HEK293 (cell line): ENCODE measurements around the gene QPCT.

Experiments used
- CTCF ChIA-PET: fragments of 350-600 bp; formaldehyde crosslinking; extraction: SDS; loops from one replicate; lab custom pipeline; 2021; ENCODE audit warnings: antibody characterized with exemption; lab: Yijun Ruan, JAX
- POLR2A ChIA-PET: fragments of 300-600 bp; formaldehyde crosslinking; extraction: SDS; loops from one replicate; lab custom pipeline; 2020; ENCODE audit warnings: antibody characterized with exemption, inconsistent platforms; lab: Yijun Ruan, JAX
- H3K27ac ChIP-seq: fragments of 200-500 bp; sonication (Bioruptor generic); 2 replicates; pipeline ENCODE4 v1.5.1; 2014; ENCODE audit warnings: low read depth, low read length, control low read depth, inconsistent platforms; ENCODE audit errors: extremely low read depth
- H3K36me3 ChIP-seq, 2 experiments: fragments of 200-500 bp in 1 of 2; sonication (Bioruptor generic) in 1 of 2; 1 replicate in 1 of 2; 2 replicates in 1 of 2; pipeline ENCODE4 v1.5.1; 2014 to 2017; ENCODE audit warnings: inconsistent platforms in 2 of 2, low read length in 2 of 2; ENCODE audit not compliant: control insufficient read depth in 2 of 2, insufficient read depth in 1 of 2
- H3K4me1 ChIP-seq: fragments of 200-500 bp; sonication (Bioruptor generic); 2 replicates; pipeline ENCODE4 v1.5.1; 2014; ENCODE audit warnings: mild to moderate bottlenecking, low read length, inconsistent platforms; ENCODE audit not compliant: control insufficient read depth, insufficient read depth
- H3K4me3 ChIP-seq: 2 replicates; pipeline ENCODE4 v1.5.1; 2011; ENCODE audit warnings: low read depth, mild to moderate bottlenecking, control low read depth, low read length, moderate library complexity
- H3K9me3 ChIP-seq: fragments of 200-500 bp; sonication (Bioruptor generic); 2 replicates; pipeline ENCODE4 v1.5.1; 2014; ENCODE audit warnings: low read depth, low read length, inconsistent platforms; ENCODE audit not compliant: control insufficient read depth, insufficient read depth
- BCL11A ChIP-seq: fragments of 450-650 bp; formaldehyde crosslinking; IDR thresholded peaks from 2 replicates; pipeline ENCODE4 v1.5.1; 2016; ENCODE audit warnings: low read depth, missing biosample characterization, missing genetic modification characterization
- CTCF ChIP-seq: fragments of 450-650 bp; formaldehyde crosslinking; IDR thresholded peaks from 2 replicates; pipeline ENCODE4 v1.5.1; 2016; ENCODE audit warnings: missing biosample characterization, missing genetic modification characterization
- GLI2 ChIP-seq: fragments of 450-650 bp; formaldehyde crosslinking; IDR thresholded peaks from 2 replicates; pipeline ENCODE4; 2017; ENCODE audit warnings: missing biosample characterization, missing genetic modification characterization, low read depth, borderline replicate concordance
- GLI4 ChIP-seq: fragments of 450-650 bp; formaldehyde crosslinking; IDR thresholded peaks from 2 replicates; pipeline ENCODE4 v1.5.1; 2016; ENCODE audit warnings: missing biosample characterization, missing genetic modification characterization
- HOXC10 ChIP-seq: sonication (generic); formaldehyde crosslinking; IDR thresholded peaks from 2 replicates; pipeline ENCODE4 v1.8.1; 2023; ENCODE audit warnings: mild to moderate bottlenecking, missing genetic modification reagents
- TCF7L2 ChIP-seq: IDR thresholded peaks from 2 replicates; pipeline ENCODE4 v1.6.1; 2011; ENCODE audit warnings: low read depth, mild to moderate bottlenecking, inconsistent platforms, low read length, moderate library complexity, borderline replicate concordance
- ZBTB20 ChIP-seq: fragments of 450-650 bp; formaldehyde crosslinking; IDR thresholded peaks from 2 replicates; pipeline ENCODE4 v1.5.1; 2016; ENCODE audit warnings: missing biosample characterization, missing genetic modification characterization
- ZBTB21 ChIP-seq: fragments of 450-650 bp; formaldehyde crosslinking; IDR thresholded peaks from 2 replicates; pipeline ENCODE4 v1.5.1; 2017; ENCODE audit warnings: missing biosample characterization, missing genetic modification characterization
- ZNF19 ChIP-seq: fragments of 450-650 bp; formaldehyde crosslinking; IDR thresholded peaks from 2 replicates; pipeline ENCODE4; 2016; ENCODE audit warnings: missing biosample characterization, missing genetic modification characterization, low read depth
- ZNF211 ChIP-seq: fragments of 450-650 bp; formaldehyde crosslinking; IDR thresholded peaks from 2 replicates; pipeline ENCODE4 v1.5.1; 2016; ENCODE audit warnings: low read depth, missing biosample characterization, missing genetic modification characterization
- ZNF266 ChIP-seq: fragments of 450-650 bp; formaldehyde crosslinking; IDR thresholded peaks from 2 replicates; pipeline ENCODE4 v1.5.1; 2016; ENCODE audit warnings: missing biosample characterization, missing genetic modification characterization, low read depth
- ZNF311 ChIP-seq: fragments of 450-650 bp; formaldehyde crosslinking; IDR thresholded peaks from 2 replicates; pipeline ENCODE4 v1.5.1; 2017; ENCODE audit warnings: missing biosample characterization, missing genetic modification characterization, borderline replicate concordance
- ZNF341 ChIP-seq: fragments of 450-650 bp; formaldehyde crosslinking; IDR thresholded peaks from 2 replicates; pipeline ENCODE4; 2016; ENCODE audit warnings: low read depth, missing biosample characterization, missing genetic modification characterization
- ZNF362 ChIP-seq: fragments of 450-650 bp; formaldehyde crosslinking; IDR thresholded peaks from 2 replicates; pipeline ENCODE4 v1.5.1; 2016; ENCODE audit warnings: missing biosample characterization, missing genetic modification characterization
- ZNF394 ChIP-seq: fragments of 450-650 bp; formaldehyde crosslinking; IDR thresholded peaks from 2 replicates; pipeline ENCODE4 v1.5.1; 2016; ENCODE audit warnings: missing biosample characterization, missing genetic modification characterization, mild to moderate bottlenecking, moderate library complexity, borderline replicate concordance
- ZNF501 ChIP-seq: fragments of 450-650 bp; formaldehyde crosslinking; IDR thresholded peaks from 2 replicates; pipeline ENCODE4 v1.5.1; 2016; ENCODE audit warnings: missing biosample characterization, missing genetic modification characterization
- ZNF514 ChIP-seq: fragments of 450-650 bp; formaldehyde crosslinking; IDR thresholded peaks from 2 replicates; pipeline ENCODE4 v1.5.1; 2016; ENCODE audit warnings: missing biosample characterization, missing genetic modification characterization
- ZNF529 ChIP-seq: fragments of 450-650 bp; formaldehyde crosslinking; IDR thresholded peaks from 2 replicates; pipeline ENCODE4 v1.5.1; 2017; ENCODE audit warnings: missing genetic modification characterization, missing biosample characterization; ENCODE audit not compliant: insufficient replicate concordance
- ZNF530 ChIP-seq: fragments of 450-650 bp; formaldehyde crosslinking; IDR thresholded peaks from 2 replicates; pipeline ENCODE4 v1.5.1; 2016; ENCODE audit warnings: low read depth, missing biosample characterization, missing genetic modification characterization
- ZNF548 ChIP-seq: fragments of 450-650 bp; formaldehyde crosslinking; IDR thresholded peaks from 2 replicates; pipeline ENCODE4 v1.5.1; 2016; ENCODE audit warnings: missing biosample characterization, missing genetic modification characterization
- ZNF571 ChIP-seq: fragments of 450-650 bp; formaldehyde crosslinking; IDR thresholded peaks from 2 replicates; pipeline ENCODE4 v1.5.0; 2017; ENCODE audit warnings: missing biosample characterization, missing genetic modification characterization
- ZNF660 ChIP-seq: fragments of 450-650 bp; IDR thresholded peaks from 2 replicates; pipeline ENCODE4 v1.5.1; 2018; ENCODE audit warnings: missing biosample characterization, mild to moderate bottlenecking, missing genetic modification characterization
- ZNF664 ChIP-seq: fragments of 450-650 bp; formaldehyde crosslinking; IDR thresholded peaks from 2 replicates; pipeline ENCODE4 v1.5.1; 2016; ENCODE audit warnings: missing biosample characterization, missing genetic modification characterization
- ZNF747 ChIP-seq: fragments of 450-650 bp; formaldehyde crosslinking; IDR thresholded peaks from 2 replicates; pipeline ENCODE4 v1.5.1; 2016; ENCODE audit warnings: missing biosample characterization, missing genetic modification characterization
- ZSCAN5A ChIP-seq: fragments of 450-650 bp; formaldehyde crosslinking; IDR thresholded peaks from 2 replicates; pipeline ENCODE4 v1.5.1; 2016; ENCODE audit warnings: missing biosample characterization, missing genetic modification characterization
- TF ChIP-seq, protein P1 (sequence below): fragments of 450-650 bp; formaldehyde crosslinking; IDR thresholded peaks from 2 replicates; pipeline ENCODE4 v1.5.1; 2017; ENCODE audit warnings: missing biosample characterization, missing genetic modification characterization
- TF ChIP-seq, protein P2 (sequence below): fragments of 450-650 bp; formaldehyde crosslinking; IDR thresholded peaks from 2 replicates; pipeline ENCODE4 v1.5.1; 2016; ENCODE audit warnings: missing biosample characterization, missing genetic modification characterization
- TF ChIP-seq, protein P3 (sequence below): fragments of 450-650 bp; formaldehyde crosslinking; IDR thresholded peaks from 2 replicates; pipeline ENCODE4 v1.5.1; 2016; ENCODE audit warnings: missing biosample characterization, missing genetic modification characterization

The QPCT gene

DNA sequence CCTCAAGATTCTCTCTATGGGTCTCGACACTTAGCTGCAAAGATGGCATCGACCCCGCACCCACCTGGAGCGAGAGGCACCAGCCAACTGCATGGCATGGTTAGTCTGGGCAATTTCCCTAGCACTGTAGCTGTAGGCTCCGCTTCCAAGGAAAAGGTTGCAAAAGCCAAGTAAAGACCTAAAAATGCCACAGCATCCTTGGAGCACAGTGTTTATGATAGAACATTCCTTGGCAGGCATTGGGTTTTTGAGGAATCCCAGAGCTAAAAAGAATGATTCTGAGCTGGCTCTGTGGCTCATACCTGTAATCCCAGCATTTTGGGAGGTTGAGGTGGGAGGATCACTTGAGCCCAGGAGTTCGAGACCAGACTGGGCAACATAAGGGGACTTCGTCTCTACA lies 22.9 kb downstream of the QPCT start (continued):
- no peak for TF ChIP-seq ZNF664 (tag by site-specific recombination)

- peaks cover 4 to 6% of the 10 kb centered on the region in 2 experiments; a peak in 2 of 3 replicates for H3K36me3 ChIP-seq
- no peak overlapping the region for H3K4me3 ChIP-seq
- H3K4me1 ChIP-seq: no peaks in the 10 kb centered on the region
- no peak overlapping the region for H3K27ac ChIP-seq
- POLR2A ChIA-PET: no interaction called here
- CTCF ChIA-PET: no interaction called here
- no peak for TF ChIP-seq ZNF211 (tag by site-specific recombination)
- TF ChIP-seq ZNF514: no peak
- TF ChIP-seq, protein P1, sequence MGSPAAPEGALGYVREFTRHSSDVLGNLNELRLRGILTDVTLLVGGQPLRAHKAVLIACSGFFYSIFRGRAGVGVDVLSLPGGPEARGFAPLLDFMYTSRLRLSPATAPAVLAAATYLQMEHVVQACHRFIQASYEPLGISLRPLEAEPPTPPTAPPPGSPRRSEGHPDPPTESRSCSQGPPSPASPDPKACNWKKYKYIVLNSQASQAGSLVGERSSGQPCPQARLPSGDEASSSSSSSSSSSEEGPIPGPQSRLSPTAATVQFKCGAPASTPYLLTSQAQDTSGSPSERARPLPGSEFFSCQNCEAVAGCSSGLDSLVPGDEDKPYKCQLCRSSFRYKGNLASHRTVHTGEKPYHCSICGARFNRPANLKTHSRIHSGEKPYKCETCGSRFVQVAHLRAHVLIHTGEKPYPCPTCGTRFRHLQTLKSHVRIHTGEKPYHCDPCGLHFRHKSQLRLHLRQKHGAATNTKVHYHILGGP (tag by site-specific recombination): no peak
- no peak for TF ChIP-seq ZNF530
- no peak for TF ChIP-seq ZNF501 (tag by site-specific recombination)
- no peak for TF ChIP-seq HOXC10 (CRISPR knock-in tag)
- TF ChIP-seq TCF7L2: no peak
- no peak for TF ChIP-seq ZBTB20 (tag by site-specific recombination)
- no peak for TF ChIP-seq ZNF660 (tag by site-specific recombination)
- no peak for TF ChIP-seq ZNF266 (tag by site-specific recombination)
- no peak for TF ChIP-seq BCL11A (tag by site-specific recombination)
- no peak for TF ChIP-seq ZBTB21 (tag by site-specific recombination)
- no peaks in the 10 kb centered on the region for H3K9me3 ChIP-seq
Observed at GRCh38 chr2:37367984-37368383, 23.6 kb downstream of the QPCT start.

DNA sequence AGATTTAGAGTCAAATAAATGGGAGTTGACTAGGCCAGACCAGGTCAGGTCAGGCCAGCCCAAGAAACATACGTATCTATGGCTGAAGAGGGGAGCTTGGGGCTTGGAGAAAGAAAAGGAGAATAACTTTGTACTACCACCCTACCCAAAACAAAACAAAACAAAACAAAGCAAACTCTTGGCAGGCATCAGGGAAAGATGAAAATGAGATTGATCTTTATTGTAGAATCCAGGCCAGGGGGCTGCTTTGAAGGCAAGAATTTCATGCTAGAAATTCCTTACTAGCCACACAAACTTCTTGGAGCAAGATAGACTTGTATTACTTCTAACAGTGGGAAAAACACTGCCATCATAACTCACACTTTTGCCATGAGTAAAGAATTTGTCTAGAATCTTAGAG lies 26.2 kb downstream of the QPCT start:
- Histone ChIP-seq H3K36me3 (peaks cover 4 to 6% of the 10 kb centered on the region in 2 experiments; a peak in 2 of 3 replicates), H3K9me3 (no peaks in the 10 kb centered on the region), H3K27ac (no peak overlapping the region), H3K4me3 (no peak overlapping the region), H3K4me1 (no peaks in the 10 kb centered on the region; the same call in 1 of the 2 replicates)
- ChIA-PET POLR2A (interaction anchor here (0.7 kb wide), 1 partner anchor 16 kb away, joined by 7 read pairs; no protein-coding TSS in a partner anchor), CTCF (no interaction called here)
- TF ChIP-seq ZNF394 (tag by site-specific recombination) (no peak), ZBTB21 (tag by site-specific recombination) (no peak), ZNF362 (tag by site-specific recombination) (no peak), ZNF311 (tag by site-specific recombination) (no peak), ZNF747 (tag by site-specific recombination) (no peak), CTCF (no peak), ZNF19 (tag by site-specific recombination) (no peak), GLI4 (no peak), ZSCAN5A (no peak), ZNF548 (no peak), ZNF529 (tag by site-specific recombination) (no peak), GLI2 (tag by site-specific recombination) (no peak), ZNF571 (tag by site-specific recombination) (no peak), ZNF341 (tag by site-specific recombination) (no peak)
- TF ChIP-seq, protein P2, sequence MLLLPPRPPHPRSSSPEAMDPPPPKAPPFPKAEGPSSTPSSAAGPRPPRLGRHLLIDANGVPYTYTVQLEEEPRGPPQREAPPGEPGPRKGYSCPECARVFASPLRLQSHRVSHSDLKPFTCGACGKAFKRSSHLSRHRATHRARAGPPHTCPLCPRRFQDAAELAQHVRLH (tag by site-specific recombination): no peak
- TF ChIP-seq, protein P3, sequence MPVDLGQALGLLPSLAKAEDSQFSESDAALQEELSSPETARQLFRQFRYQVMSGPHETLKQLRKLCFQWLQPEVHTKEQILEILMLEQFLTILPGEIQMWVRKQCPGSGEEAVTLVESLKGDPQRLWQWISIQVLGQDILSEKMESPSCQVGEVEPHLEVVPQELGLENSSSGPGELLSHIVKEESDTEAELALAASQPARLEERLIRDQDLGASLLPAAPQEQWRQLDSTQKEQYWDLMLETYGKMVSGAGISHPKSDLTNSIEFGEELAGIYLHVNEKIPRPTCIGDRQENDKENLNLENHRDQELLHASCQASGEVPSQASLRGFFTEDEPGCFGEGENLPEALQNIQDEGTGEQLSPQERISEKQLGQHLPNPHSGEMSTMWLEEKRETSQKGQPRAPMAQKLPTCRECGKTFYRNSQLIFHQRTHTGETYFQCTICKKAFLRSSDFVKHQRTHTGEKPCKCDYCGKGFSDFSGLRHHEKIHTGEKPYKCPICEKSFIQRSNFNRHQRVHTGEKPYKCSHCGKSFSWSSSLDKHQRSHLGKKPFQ (tag by site-specific recombination): no peak
